ENCODE data around the gene GAL3ST1.
"Not testable (repeated sequence)": the region's sequence is repeated elsewhere in the genome, so short reads cannot be mapped to it uniquely, and the experiment has no call there.

GAL3ST1 gene

DNA sequence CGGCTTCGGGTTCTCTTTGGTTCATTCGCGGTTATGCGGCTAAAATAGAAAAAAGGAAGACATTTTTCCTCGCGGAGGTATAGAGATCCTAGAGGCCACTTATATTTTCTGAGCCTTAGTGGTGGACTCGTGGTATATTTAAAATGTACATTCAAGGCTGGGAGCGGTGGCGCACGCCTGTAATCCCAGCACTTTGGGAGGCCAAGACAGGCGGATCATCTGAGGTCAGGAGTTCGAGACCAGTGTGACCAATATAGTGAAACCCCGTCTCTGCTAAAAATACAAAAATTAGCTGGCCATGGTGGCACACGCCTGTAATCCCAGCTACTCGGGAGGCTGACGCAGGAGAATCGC is 17.9 kb upstream of the GAL3ST1 start:
- not testable (repeated sequence) for DNase-seq

DNA sequence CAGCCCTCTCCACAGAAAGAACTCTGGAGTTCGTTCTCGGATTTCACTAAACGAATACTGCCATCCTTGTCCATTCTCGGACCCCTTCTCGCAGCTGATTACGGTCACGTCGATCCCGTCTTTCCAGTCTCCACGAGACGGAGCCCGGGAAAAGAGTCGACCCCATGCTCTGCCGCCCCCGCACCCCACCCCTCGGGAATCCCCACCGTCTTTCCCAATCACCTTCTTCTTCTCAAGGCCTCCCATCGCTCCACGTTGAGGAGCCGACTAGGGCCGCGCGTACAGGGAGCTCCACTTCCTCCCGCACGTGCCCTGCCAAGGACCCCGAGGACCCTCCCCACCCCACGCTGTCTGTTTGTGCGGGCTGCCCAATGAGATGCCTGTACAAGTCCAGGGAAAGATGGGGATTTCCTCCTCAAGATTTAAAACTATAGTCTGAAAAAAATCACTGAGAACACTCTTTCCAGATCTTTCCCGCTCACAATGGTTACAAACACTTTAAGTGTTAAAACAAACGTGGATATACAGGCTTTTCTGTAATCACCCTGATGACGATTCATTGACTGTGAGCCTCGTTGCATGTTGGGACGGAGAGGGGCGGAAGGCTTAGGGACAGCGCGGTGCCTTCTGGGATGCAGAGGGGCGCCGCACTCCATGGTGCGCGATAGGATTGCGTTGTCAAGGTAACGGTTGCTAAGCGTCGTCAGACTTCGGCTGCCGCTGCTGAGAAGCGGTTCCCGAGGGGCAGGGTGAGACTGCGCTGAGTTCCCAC is 17.3 kb upstream of the GAL3ST1 start, which contains the start of gene PES1:
Gene PES1, minus strand, starts transcription at position 323 of the 772 bp plus-strand sequence. Its CDS starts 77 bp downstream, at position 246.
- DNase-seq, result peak; percentile 82

DNA sequence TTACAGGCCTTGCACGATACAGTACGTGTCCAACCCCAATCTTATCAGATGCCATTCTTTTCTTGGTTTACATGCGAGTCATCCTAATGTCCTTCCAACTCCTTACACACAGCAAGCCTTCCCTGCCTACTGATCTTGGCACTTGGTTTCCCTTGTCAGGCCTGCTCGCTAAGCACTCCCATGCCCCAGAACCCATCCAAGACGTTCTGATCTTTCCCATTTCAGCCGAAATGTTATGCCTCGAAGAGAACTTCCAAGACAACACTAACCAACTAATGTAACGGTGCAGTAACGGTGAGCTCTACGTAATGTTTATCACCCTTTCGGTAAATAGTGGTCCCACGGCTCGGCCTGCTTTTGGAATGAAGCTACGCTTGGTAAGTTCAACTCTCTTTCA is 16.7 kb upstream of the GAL3ST1 start:
- no peak for DNase-seq

DNA sequence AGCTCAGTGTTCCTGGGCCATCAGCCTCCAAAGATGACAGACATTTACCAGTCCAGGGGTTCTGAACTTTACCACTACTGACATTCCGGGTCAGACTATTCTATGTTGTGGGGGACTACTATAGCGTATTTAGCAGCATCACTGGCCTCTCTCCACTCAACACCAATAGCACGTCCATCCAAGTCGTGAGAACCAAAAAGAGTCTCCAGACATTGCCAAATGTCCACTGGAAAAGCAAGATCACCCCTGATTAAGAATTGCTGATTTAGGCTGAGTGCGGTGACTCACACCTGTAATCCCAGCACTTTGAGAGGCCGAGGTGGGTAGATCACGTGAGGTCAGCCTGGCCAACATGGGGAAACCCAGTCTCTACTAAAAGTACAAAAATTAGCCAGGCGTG is 11.9 kb upstream of the GAL3ST1 start:
- no peak for DNase-seq

DNA sequence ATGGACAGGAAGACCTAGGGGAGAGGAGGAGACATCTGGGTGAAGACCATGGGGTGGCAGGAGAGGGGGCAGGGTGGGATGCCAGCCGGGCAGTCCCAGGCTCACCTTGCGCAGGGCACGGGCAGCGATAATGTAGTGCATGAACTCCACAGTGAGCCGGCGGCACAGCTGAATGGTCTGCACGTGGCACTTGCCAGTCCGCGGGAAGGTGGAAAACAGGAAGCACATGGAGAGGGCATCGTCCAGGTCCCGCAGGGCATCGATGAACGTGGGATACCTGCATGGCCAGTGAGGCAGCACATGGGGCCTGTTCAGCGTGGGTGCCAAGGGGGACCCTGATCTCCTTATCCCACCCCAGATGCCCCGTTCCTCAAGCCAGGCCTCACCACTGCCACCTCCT is 10.0 kb upstream of the GAL3ST1 start:
- DNase-seq, result no peak

DNA sequence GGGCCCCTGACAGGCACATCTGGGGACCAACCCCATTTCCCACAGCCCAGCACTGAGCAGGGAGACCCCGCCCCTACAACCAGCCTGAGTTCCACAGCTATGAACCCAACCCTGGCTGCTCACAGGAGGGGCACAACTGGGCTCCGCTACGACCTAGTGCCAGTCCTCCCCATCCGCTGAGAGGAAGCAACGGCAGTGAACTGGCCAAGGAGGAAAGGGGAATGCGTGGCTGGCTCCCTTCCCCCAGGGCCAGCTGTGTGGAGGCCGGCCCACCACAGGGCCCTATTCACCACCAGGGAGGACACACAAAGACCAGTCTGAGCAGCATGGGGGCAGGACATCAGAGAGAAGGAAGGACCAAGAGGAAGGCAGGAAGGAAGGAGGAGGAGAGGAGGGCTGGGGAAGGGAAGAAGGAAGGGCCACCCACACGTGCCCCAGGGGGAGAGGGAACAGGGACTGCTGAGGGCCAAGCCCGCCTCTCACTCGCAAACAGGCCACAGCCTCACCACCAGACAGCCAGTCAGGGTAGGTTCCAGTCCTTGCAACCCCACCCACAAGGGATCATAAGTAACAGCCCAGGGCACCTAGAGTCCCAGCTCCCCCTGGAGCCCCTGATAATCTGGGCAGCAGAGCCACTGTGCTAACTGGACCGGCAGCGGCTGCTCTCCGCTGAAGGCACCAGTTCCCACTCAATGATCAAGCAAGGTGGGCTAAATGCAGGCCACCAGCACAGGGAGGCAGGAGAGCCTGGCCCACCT is 8.5 kb upstream of the GAL3ST1 start:
- no peak for DNase-seq

DNA sequence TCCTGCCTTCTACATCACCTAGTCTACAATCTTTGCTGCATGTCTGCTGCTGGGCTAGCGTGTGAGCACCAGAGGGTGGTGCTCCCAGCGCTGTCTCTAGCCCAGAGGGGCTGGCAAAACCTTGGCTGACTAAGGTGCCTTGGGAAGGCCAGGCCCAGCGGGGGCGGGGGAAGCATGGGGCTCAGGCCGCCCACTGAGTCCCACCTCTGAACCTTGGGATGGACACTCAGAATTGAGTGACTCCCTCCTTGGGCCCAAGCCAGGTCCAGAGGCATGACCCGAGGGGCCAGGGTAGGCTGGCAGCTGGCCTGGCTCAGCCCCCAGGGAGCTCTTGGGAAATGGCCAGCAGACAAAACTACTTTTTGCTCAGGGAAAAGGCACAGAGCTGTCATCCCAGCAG is 7.6 kb upstream of the GAL3ST1 start:
- no peak for DNase-seq

DNA sequence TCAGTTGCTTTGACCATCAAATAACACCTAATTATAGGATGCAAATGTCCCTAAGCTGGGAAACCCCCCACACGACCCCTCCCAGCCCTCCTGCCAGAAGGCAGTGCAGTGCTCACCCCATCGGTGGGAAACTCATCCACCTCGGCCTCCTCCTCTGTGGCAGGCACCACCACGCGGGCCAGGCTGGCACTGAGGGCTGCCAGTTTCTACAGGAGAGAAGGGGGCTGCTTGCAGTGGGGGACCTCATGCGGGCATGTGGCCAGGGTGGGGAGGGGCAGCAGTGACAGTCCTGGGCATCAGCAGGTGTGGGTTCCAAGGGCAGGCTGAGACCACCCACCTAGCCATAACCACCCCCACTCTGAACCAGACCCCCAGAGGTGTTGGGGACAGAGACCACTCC is 6.4 kb upstream of the GAL3ST1 start:
- no peak for DNase-seq

DNA sequence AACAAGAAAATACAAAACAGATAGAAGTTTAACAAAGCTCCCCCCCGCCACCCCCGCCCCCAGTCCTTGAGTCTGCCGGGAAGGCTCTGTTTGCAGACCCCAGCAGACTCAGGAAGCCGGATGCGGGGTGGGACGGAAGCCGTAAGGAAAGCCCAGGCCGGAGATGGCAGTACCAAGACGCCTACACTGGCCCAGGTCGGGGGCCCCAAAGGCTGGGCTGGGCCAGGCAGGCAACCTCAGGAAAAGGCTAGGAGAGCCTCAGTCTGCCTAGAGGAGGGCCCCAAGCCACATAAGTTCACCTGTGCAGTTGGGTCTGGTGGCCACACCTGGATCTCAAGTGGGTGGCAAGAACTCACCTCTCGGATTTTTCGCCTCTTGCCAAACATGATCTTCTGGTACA is 4.0 kb upstream of the GAL3ST1 start:
- DNase-seq, result no peak

DNA sequence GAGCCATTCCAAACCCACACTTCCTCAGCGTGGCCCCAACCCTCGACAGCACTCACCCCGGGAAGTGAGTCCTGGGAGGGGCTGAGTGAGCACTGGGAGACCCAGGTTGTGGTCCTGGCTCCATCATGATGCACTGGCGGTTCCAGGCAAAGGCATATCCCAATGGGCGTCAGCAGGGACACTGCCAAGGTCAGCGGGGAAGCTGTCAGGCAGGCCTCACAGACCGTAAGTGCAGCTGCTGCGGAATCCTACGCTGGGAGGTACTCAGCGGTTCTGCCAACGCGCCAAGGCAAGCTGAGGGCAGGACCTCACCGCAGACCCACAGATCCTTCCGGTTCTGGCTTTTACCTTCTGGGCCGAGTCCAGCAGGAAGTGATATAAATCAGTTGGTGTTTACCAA is 1.4 kb upstream of the GAL3ST1 start:
- DNase-seq, result no peak

DNA sequence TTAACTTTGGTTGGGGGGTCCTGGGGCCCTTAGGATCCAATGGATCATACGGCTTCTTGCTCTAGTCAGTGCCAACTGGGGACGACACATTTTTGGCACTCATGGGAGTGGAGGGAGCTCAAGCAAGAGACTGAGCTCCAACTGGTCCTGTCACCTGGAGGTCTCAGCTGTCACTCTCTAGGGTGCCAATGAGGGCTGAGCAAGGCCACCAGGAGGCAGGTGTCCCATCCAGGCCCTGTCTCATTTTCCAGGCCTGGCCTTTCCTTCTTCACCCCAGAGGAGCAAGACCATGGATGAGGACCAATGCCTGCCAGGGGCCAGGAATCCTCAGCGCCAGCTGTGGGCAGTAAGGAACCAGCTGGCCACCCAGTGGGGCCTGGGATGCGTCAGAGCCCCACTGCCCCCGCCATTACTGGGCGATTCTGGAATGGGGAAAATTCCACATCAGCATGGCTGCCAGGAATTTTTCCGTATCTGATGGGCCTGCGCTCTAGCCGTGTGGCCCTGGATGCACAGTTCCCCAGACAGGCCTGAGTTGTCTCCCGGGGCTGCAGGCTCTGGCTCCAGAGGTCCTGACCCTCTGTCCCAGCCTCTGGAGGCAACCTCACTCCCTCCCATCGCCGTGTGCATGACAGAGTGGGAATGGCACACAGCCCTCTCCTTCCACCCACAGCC is 669 bp upstream of the GAL3ST1 start:
- DNase-seq, result no peak

DNA sequence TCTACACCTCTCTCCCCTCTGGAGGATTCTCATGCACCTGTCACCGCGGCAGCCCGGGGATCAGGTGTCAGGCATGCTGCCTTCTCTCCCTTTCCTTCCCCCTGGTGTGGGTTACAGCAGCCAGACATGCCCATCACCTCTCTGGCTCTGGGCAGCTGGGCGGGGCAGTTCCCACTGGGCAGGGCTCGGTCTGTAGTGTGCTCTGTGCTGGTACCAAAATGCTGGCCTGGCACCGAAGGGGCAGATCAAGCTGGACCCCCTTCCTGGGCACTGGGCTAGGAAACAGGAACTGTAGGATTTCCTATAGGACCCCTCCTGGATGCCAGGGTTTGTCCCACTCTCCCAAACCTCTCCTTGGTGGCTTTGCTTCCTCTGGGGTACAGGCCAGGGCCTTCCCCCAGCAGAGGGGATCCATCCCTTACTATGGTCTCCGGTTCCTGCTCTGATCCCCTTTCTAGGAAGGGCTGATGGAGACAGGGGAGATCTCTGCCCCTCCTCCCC is 821 bp downstream of the GAL3ST1 start:
- no peak for DNase-seq

DNA sequence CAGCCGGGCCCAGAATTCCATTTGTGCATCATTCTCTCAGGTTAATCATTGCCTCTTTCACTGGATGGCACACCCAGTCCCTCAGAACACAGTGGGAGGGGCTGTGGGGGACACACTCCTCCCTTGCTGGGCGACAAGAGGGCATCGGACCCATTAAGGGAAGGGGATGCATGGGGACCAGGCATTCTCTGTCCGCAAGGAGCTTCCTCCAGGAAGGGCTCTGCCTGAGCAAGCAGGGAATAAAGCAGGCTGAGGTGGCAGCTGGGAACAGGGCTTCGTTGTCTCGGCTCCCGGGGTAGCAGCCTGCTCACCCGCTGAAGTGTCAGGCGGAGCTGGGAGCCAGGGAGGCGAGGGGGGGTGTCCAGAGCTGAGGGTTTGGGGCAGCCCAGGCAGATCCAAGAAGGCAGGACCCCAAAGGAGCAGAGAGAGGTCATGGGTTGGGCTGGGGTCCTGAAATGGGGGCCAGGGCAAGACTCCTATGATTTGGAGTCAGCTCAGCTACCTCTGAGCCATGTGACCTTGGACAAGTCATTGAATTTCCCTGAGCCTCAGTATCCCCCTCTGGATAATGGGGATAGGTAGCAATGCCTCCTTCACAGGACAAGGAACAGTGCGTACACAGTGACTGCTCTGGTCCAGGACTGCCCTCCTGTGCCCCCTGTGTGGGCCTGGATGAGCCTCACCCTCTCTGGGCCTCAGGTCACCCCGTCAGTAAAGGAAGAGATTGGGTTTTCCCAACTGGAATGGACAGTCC is 1.4 kb downstream of the GAL3ST1 start:
- DNase-seq, result no peak

DNA sequence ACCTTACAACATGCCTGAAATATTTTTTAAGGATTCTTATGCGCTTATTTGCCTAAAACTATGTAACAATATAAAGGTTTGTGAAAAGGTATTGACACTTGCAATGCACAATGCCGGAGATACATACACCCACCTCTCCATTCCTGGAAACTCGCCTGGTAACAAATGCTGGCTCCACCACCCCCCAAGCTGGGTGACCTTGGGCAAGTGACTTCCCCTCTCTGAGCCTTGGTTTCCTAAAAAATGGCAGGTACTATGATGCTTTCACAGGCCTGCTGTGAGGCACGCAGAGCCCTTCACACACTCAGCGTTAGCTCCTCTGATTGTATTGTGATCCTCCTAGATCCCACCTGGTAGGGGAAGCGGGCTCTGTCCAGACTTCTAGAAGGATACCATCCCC is 2.3 kb downstream of the GAL3ST1 start:
- no peak for DNase-seq

DNA sequence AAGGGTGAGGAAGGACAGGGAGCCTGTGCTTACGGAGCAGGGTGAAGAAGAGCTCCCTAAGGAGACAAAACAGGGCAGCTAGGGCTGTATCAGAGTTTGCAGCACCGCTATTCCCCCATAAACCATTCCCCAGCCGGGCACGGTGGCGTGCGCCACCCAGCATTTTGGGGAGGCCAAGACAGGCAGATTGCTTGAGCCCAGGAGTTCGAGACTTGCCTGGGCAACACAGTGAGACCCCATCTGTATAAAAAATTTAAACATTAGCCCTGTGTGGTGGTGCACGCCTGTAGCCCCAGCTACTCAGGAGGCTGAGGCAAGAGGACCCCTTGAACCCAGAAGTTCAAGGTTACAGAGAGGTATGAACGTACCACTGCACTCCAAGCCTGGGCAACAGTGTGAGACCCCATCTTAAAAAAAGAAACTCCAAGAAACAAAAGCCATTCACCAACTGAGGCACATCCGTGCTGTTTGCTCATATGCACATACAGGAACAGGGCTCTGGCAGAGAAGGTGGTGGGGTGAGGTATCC is 4.7 kb downstream of the GAL3ST1 start:
- no peak for DNase-seq

DNA sequence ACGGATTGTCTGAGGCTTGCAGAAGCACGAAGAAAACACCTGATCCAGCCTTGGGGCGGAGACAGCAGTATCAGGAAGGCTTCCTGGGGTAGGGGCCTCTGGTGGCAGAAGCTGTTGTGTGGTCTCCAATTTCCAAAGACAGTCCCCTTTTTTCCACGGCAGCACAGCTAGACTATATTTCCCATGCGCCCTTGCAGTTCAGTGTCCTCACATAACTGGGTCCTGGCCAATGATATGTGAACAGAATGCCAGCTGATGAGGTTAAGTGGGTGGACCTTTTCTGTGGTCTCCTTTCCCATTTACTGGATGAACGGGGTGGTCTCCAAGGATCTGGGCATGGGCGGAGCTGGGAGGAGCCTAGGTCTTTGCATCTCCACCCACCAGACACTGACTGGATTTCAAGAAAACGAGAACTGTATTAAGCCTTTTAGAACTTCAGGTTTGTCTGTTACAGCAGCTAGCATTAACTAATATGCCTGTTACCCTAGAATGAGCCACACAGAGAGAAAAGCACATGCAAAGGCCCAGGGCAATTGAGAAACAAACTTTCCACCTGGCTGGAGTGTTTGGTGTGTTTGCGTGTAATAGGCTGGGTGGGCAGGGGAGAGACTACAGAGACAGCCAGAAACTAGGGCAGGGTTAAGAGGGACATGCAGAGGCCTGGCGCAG is 6.2 kb downstream of the GAL3ST1 start:
- no peak for DNase-seq

DNA sequence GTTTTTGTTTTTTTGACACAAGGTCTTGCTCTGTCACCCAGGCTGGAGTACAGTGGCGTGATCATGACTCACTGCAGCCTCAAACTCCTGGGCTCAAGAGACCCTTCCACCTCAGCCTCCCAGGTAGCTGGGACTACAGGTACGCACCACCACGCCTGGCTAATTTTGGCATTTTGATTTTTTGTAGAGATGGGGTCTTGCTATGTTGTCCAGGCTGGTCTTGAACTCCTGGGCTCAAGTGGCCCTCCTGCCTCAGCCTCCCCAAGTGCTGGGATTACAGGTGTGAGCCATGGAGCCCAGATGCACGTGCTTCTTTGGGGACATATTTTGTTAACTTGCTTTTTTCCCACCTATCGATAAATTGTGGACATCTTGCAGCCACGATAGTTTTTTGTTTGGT is 7.2 kb downstream of the GAL3ST1 start:
- DNase-seq, result not testable (repeated sequence)

DNA sequence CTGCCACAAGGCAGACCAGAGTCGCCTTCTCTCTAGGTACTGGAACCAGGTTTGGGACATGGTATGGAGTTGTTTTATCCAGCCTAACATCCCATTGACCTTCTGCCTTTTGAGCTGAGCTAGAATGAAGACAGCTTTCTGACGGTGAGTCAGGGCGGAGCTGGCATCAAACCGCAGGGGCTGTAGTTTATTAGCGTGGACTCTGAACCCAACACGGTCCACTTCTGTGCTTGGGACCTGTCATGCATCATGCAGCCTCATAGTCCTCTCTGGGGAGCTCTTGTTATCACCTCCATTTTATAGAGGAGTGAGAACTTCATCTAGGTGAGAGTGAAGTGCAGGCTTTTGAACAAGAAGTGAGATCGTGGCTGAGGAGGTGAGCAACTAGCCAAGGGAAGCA is 8.3 kb downstream of the GAL3ST1 start:
- no peak for DNase-seq

DNA sequence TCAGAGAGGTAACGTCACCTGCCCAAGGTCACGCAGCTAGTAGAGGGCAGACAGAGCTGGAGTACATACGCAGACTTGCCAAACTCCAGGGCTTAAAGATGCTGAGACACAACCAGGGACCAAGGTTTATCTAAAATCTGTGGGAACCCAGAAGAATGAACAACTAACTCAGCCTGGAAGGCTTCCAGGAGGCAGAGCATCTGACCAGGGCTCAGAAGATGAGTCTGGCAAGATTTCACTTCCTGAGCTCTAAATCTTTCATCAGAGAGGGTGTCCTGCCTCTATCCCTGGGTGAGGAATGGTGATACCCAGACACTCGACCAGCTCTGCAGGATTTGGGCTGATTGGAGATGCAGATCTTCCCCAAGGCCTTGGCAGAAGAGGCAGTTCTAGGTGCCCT is 9.1 kb downstream of the GAL3ST1 start:
- DNase-seq, result no peak

DNA sequence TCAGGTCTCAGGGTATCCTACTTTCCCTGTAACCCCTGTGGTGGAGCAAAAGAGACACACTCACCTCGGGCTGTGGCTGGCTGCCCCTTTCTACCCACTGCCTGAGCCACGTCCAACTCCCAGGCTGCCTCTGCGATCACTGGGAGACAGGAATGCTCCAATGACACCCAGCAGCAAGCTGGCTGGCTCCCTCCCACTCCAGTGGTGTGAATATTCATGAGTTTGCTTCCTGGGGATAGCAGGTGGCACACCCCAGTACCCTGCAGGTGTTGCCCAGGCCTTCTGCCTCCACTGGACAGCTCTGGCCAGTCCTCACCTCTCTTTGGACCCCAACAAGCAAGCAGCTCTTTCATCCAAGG is 9.7 kb downstream of the GAL3ST1 start:
- DNase-seq, result no peak

DNA sequence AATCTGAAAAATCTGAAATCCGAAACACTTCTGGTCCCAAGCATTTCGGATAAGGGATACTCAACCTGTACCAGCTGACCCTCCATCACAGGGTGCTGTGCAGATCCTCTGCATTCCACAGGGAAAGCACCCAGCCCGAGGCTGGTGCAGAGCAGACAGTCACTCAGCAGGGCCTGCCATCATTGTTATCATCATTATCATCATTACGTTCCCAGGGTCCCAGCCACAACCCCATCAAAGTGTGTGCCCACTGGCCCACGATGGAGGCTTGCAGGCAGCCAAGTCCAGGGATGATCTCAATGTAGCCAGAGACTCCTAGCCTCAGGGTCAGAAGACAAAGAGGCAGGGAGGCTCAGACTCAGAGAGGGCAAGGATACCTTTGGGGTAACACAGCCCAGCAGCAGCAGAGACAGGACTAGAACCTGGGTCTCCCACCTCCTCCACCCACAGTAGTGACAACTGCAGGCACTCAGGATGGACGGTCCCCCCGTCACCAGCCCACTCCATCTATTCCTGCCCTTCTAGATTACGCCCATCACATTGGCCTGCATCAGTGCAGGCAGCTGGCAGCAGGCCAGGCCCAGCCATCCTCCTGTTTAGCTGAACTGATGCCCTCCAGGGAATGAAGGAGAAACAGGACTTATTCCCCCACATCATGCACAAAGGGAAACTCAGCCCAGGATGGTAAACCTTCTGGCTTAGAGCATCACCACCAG is 10.3 kb downstream of the GAL3ST1 start:
- DNase-seq, result no peak

DNA sequence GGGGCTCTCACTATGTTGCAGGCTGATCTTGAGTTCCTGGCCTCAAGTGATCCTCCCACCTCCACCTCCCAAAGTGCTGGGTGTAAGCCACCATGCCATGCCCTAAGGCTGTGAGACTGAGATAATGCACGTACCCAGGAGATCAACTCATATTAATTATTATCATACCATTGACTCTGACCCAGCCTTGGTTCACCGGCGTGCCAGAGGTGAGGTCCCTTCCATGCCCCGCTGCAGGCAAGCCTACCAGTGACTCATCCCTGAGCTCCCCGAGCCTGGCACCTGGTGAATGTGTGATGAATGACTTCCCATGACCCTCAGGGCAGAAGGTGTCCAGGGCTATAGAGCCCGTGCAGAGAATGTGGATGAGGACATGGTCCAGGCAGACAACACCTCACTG is 12.1 kb downstream of the GAL3ST1 start:
- DNase-seq, result no peak
